Measurements from ENCODE around the gene PIGQ. TPM values are rescaled to one million over a fixed set of nuclear protein-coding genes. Genes with fewer than 3 reads are reported as not detected.
A peak's percentile ranks its signal among the peaks of the same experiment; 100 is the strongest.

The PIGQ gene
- polyA plus RNA-seq, 2 of the 4 experiments (the other 2 are of a cell fraction), result 13.2 to 31.2 TPM

GRCh38 chr16:588889-589657, 19.3 kb downstream of the PIGQ start (continued):
- TF ChIP-seq, protein P1, sequence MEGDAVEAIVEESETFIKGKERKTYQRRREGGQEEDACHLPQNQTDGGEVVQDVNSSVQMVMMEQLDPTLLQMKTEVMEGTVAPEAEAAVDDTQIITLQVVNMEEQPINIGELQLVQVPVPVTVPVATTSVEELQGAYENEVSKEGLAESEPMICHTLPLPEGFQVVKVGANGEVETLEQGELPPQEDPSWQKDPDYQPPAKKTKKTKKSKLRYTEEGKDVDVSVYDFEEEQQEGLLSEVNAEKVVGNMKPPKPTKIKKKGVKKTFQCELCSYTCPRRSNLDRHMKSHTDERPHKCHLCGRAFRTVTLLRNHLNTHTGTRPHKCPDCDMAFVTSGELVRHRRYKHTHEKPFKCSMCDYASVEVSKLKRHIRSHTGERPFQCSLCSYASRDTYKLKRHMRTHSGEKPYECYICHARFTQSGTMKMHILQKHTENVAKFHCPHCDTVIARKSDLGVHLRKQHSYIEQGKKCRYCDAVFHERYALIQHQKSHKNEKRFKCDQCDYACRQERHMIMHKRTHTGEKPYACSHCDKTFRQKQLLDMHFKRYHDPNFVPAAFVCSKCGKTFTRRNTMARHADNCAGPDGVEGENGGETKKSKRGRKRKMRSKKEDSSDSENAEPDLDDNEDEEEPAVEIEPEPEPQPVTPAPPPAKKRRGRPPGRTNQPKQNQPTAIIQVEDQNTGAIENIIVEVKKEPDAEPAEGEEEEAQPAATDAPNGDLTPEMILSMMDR (IDR thresholded peaks at IDR 0.05), result no peak
- TF ChIP-seq, protein P2, sequence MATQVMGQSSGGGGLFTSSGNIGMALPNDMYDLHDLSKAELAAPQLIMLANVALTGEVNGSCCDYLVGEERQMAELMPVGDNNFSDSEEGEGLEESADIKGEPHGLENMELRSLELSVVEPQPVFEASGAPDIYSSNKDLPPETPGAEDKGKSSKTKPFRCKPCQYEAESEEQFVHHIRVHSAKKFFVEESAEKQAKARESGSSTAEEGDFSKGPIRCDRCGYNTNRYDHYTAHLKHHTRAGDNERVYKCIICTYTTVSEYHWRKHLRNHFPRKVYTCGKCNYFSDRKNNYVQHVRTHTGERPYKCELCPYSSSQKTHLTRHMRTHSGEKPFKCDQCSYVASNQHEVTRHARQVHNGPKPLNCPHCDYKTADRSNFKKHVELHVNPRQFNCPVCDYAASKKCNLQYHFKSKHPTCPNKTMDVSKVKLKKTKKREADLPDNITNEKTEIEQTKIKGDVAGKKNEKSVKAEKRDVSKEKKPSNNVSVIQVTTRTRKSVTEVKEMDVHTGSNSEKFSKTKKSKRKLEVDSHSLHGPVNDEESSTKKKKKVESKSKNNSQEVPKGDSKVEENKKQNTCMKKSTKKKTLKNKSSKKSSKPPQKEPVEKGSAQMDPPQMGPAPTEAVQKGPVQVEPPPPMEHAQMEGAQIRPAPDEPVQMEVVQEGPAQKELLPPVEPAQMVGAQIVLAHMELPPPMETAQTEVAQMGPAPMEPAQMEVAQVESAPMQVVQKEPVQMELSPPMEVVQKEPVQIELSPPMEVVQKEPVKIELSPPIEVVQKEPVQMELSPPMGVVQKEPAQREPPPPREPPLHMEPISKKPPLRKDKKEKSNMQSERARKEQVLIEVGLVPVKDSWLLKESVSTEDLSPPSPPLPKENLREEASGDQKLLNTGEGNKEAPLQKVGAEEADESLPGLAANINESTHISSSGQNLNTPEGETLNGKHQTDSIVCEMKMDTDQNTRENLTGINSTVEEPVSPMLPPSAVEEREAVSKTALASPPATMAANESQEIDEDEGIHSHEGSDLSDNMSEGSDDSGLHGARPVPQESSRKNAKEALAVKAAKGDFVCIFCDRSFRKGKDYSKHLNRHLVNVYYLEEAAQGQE (IDR thresholded peaks at IDR 0.05), result no peak
- TF ChIP-seq RCOR1 (IDR thresholded peaks at IDR 0.05; ENCODE audit: low read depth, low read length) (no peak), TFCP2L1 (CRISPR knock-in tag; IDR thresholded peaks at IDR 0.05) (0 out of 2 replicates have a peak, but pooled peaks have one; percentile 38), MAZ (IDR thresholded peaks at IDR 0.05; ENCODE audit: borderline replicate concordance, low read depth, low read length) (no peak), ZC3H11A (IDR thresholded peaks at IDR 0.05) (no peak), SMC3 (IDR thresholded peaks at IDR 0.05) (no peak), FOSB (CRISPR knock-in tag; IDR thresholded peaks at IDR 0.05) (no peak), MYC (IDR thresholded peaks at IDR 0.05; ENCODE audit: borderline replicate concordance, low read length) (no peak), MAX (IDR thresholded peaks at IDR 0.05) (no peak; the same call in 1 of the 2 replicates), EP300 (IDR thresholded peaks at IDR 0.05) (no peak), JUN (IDR thresholded peaks at IDR 0.05) (peak; percentile 37 to 89; a peak in 4 of 5 replicates), MAFK (IDR thresholded peaks at IDR 0.05; ENCODE audit: partially characterized antibody) (no peak), NFE2L2 (conservative IDR thresholded peaks at IDR 0.05; ENCODE audit: low read length) (no peak), NPAS2 (CRISPR knock-in tag; IDR thresholded peaks at IDR 0.05; ENCODE audit: borderline replicate concordance) (no peak)

GRCh38 chr16:589658-590187, 20.0 kb downstream of the PIGQ start, which contains the start of gene RAB40C:
TSS of gene RAB40C (plus strand) at chr16:590066. CDS start at chr16:590292, 226 bp downstream.
- DNase-seq (ENCODE audit: low read depth in 1 of 2, low spot score in 1 of 2) (peak; percentile 93 to 99), FAIRE-seq (no peak), ATAC-seq (peak; percentile 80 to 89)
- peaks cover 41% of the 10 kb centered on the region for H3K4me1 ChIP-seq
- peak within 1 kb of the TSS; percentile 96 to 98 for H3K27ac ChIP-seq
- peak within 1 kb of the TSS; percentile 96 for H3K4me2 ChIP-seq
- CTCF ChIA-PET, result interaction anchor here (0.8 to 3.1 kb wide), 10 partner anchors 10 to 70 kb away, joined by 3 to 14 read pairs (median 4); no protein-coding TSS in a partner anchor
- POLR2A ChIA-PET, result interaction anchor here (0.9 to 1.2 kb wide), 3 partner anchors 38 to 70 kb away, joined by 3 to 4 read pairs (median 3); partner anchors contain the start of gene METTL26
- TF ChIP-seq POLR2AphosphoS2 (conservative IDR thresholded peaks at IDR 0.05; ENCODE audit: low read length), result no peak
- peak; percentile 98 for TF ChIP-seq PBX3 (IDR thresholded peaks at IDR 0.05)
- TF ChIP-seq ESRRA (IDR thresholded peaks at IDR 0.05; ENCODE audit: borderline replicate concordance, low read length), result no peak
- TF ChIP-seq CHD2 (IDR thresholded peaks at IDR 0.05; ENCODE audit: low read length, partially characterized antibody), result peak; percentile 72
- TF ChIP-seq MAZ (IDR thresholded peaks at IDR 0.05; ENCODE audit: borderline replicate concordance, low read depth, low read length), result peak; percentile 24; the same call in 1 of the 2 replicates
- TF ChIP-seq RFX5 (IDR thresholded peaks at IDR 0.05), result peak; percentile 81; the same call in 1 of the 2 replicates
- H3K9me3 ChIP-seq, result no peaks in the 10 kb centered on the region
- H3K4me3 ChIP-seq, result peak within 1 kb of the TSS; percentile 90
- 0% methylated on average over 25 of the region's 67 CpGs for WGBS (ENCODE audit: missing lambda C conversion rate)
